H1 (cell line): Measurements from ENCODE around the gene TXNL4A. TPM values are rescaled to one million over a fixed set of nuclear protein-coding genes. Genes with fewer than 3 reads are reported as not detected.

ENCODE experiments used
- CTCF ChIA-PET: fragments of 300-600 bp; sonication (Branson Sonifier 250); formaldehyde crosslinking; loops from one replicate; lab custom pipeline; 2021; ENCODE audit not compliant: partially characterized antibody; lab: Charles Lee
- POLR2A ChIA-PET: fragments of 300-600 bp; sonication (Branson Sonifier 250); formaldehyde crosslinking; loops from one replicate; lab custom pipeline; 2021; ENCODE audit warnings: inconsistent platforms; ENCODE audit not compliant: partially characterized antibody; lab: Charles Lee
- DNase-seq, 2 experiments: peaks; one replicate each; pipeline versions ENCODE4 v3.0.0 to v3.0.0-alpha.2; 2010 to 2022; ENCODE audit warnings: low spot score in 2 of 2, low read depth in 1 of 2, mixed read lengths in 1 of 2
- FAIRE-seq: peaks from 2 replicates; lab custom pipeline; 2011; peaks lifted over from hg19 to GRCh38; lab: Jason Lieb, UNC
- H2AFZ ChIP-seq: 2 replicates; pipeline ENCODE4 v1.8.1; 2012; ENCODE audit warnings: low read length, inconsistent platforms
- H2AK5ac ChIP-seq: 2 replicates; pipeline ENCODE4 v1.6.1; 2013; ENCODE audit warnings: low read depth, low read length
- H2BK120ac ChIP-seq: replicated peaks from 2 replicates; pipeline ENCODE3; 2013; ENCODE audit warnings: low read depth, low read length, inconsistent platforms
- H2BK12ac ChIP-seq: 2 replicates; pipeline ENCODE4 v1.6.1; 2013; ENCODE audit warnings: low read depth, low read length
- H2BK15ac ChIP-seq: 2 replicates; pipeline ENCODE4 v1.6.1; 2013; ENCODE audit warnings: low read length
- H2BK20ac ChIP-seq: 2 replicates; pipeline ENCODE4 v1.6.1; 2013; ENCODE audit warnings: low read length
- H2BK5ac ChIP-seq: 2 replicates; pipeline ENCODE4 v1.6.1; 2013; ENCODE audit warnings: low read depth, low read length
- H3K14ac ChIP-seq: 2 replicates; pipeline ENCODE4 v1.6.1; 2013; ENCODE audit warnings: inconsistent platforms; ENCODE audit not compliant: insufficient read length
- H3K18ac ChIP-seq: 2 replicates; pipeline ENCODE4 v1.6.1; 2013; ENCODE audit warnings: low read length; ENCODE audit errors: extremely low read depth
- H3K23ac ChIP-seq: 2 replicates; pipeline ENCODE4 v1.6.1; 2013; ENCODE audit warnings: inconsistent platforms; ENCODE audit not compliant: insufficient read length
- H3K23me2 ChIP-seq: 2 replicates; pipeline ENCODE4 v1.6.1; 2013; ENCODE audit warnings: low read depth, low read length
- H3K27ac ChIP-seq: 2 replicates; pipeline ENCODE4 v1.6.1; 2011; ENCODE audit warnings: low read depth, low read length, inconsistent platforms
- H3K27me3 ChIP-seq, 4 experiments: replicated peaks in 1 of 4; 1 replicate in 1 of 4; 2 replicates in 3 of 4; pipeline versions ENCODE4 v1.6.1 to v1.8.1; 2011 to 2013; ENCODE audit warnings: low read length in 3 of 4, mild to moderate bottlenecking in 3 of 4, inconsistent platforms in 2 of 4, mixed read lengths in 2 of 4, moderate library complexity in 1 of 4; ENCODE audit not compliant: control insufficient read depth in 3 of 4, insufficient read depth in 3 of 4; ENCODE audit errors: extremely low read depth in 1 of 4
- H3K36me3 ChIP-seq, 4 experiments: 2 replicates each; pipeline versions ENCODE4 v1.6.1 to v1.8.1; 2011 to 2013; ENCODE audit warnings: mild to moderate bottlenecking in 4 of 4, low read length in 3 of 4, moderate library complexity in 2 of 4, control low read depth in 1 of 4, inconsistent platforms in 1 of 4; ENCODE audit not compliant: insufficient read depth in 4 of 4, control insufficient read depth in 2 of 4
- H3K4ac ChIP-seq: replicated peaks from 2 replicates; pipeline ENCODE3; 2013; ENCODE audit warnings: low read length, low read depth, mixed read lengths, inconsistent platforms; ENCODE audit not compliant: insufficient read length
- H3K4me1 ChIP-seq, 4 experiments: replicated peaks in 1 of 4; 1 replicate in 1 of 4; 2 replicates in 3 of 4; pipeline versions ENCODE4 v1.6.1 to v1.8.1; 2011 to 2013; ENCODE audit warnings: low read length in 3 of 4, inconsistent platforms in 2 of 4, mixed read lengths in 1 of 4; ENCODE audit not compliant: insufficient read depth in 4 of 4, control insufficient read depth in 3 of 4
- H3K4me2 ChIP-seq, 2 experiments: 2 replicates each; pipeline versions ENCODE4 v1.6.1 to v1.8.1; 2011 to 2013; ENCODE audit warnings: low read depth in 2 of 2, low read length in 2 of 2, control low read depth in 1 of 2, inconsistent platforms in 1 of 2, mild to moderate bottlenecking in 1 of 2; ENCODE audit not compliant: insufficient read depth in 1 of 2
- H3K4me3 ChIP-seq, 4 experiments: fragments of 200-600, 300-600 bp in 1 of 4; sonication (generic), shearing (Covaris generic), sonication (Bioruptor Twin) in 1 of 4; 2 replicates each; pipeline versions ENCODE4 v1.5.1 to v1.8.1; 2011 to 2016; ENCODE audit warnings: low read length in 4 of 4, low read depth in 3 of 4, control low read depth in 2 of 4, inconsistent platforms in 2 of 4, mild to moderate bottlenecking in 2 of 4, mixed read lengths in 1 of 4, moderate library complexity in 1 of 4; ENCODE audit not compliant: insufficient read depth in 2 of 4; ENCODE audit errors: extremely low read depth in 1 of 4
- H3K56ac ChIP-seq: replicated peaks from 2 replicates; pipeline ENCODE3; 2013; ENCODE audit warnings: low read depth, mild to moderate bottlenecking, mixed read lengths, low read length, inconsistent platforms; ENCODE audit not compliant: insufficient read length
- H3K79me1 ChIP-seq: 2 replicates; pipeline ENCODE4 v1.6.1; 2013; ENCODE audit warnings: low read depth, low read length, control low read depth
- H3K79me2 ChIP-seq, 2 experiments: 2 replicates each; pipeline versions ENCODE4 v1.6.1 to v1.8.1; 2012 to 2013; ENCODE audit warnings: low read length in 2 of 2, mild to moderate bottlenecking in 2 of 2, inconsistent platforms in 1 of 2; ENCODE audit not compliant: insufficient read depth in 2 of 2, control insufficient read depth in 1 of 2
- H3K9ac ChIP-seq, 4 experiments: replicated peaks in 1 of 4; 1 replicate in 1 of 4; 2 replicates in 3 of 4; pipeline versions ENCODE4 v1.6.1 to v1.8.1; 2011 to 2013; ENCODE audit warnings: low read depth in 3 of 4, low read length in 3 of 4, control low read depth in 2 of 4, mild to moderate bottlenecking in 2 of 4, moderate library complexity in 2 of 4, inconsistent platforms in 1 of 4; ENCODE audit errors: extremely low read depth in 1 of 4
- H3K9me3 ChIP-seq, 2 experiments: 2 replicates each; pipeline versions ENCODE4 v1.6.1 to v1.8.1; 2012 to 2013; ENCODE audit warnings: mild to moderate bottlenecking in 2 of 2, moderate library complexity in 2 of 2, control low read depth in 1 of 2, inconsistent platforms in 1 of 2, low read depth in 1 of 2, low read length in 1 of 2, mixed read lengths in 1 of 2; ENCODE audit not compliant: insufficient read depth in 2 of 2
- H4K20me1 ChIP-seq, 2 experiments: replicated peaks in 1 of 2; 2 replicates each; pipeline versions ENCODE3 to v1.8.1; 2011 to 2013; ENCODE audit warnings: inconsistent platforms in 2 of 2, low read length in 2 of 2, mild to moderate bottlenecking in 1 of 2; ENCODE audit not compliant: insufficient read depth in 2 of 2, control insufficient read depth in 1 of 2
- H4K5ac ChIP-seq: 2 replicates; pipeline ENCODE4 v1.6.1; 2013; ENCODE audit warnings: low read length, low read depth, mixed read lengths, inconsistent platforms; ENCODE audit not compliant: insufficient read length
- H4K8ac ChIP-seq: 2 replicates; pipeline ENCODE4 v1.8.0; 2013; ENCODE audit warnings: mild to moderate bottlenecking, moderate library complexity, low read length, inconsistent platforms; ENCODE audit not compliant: insufficient read depth; ENCODE audit errors: extremely low read depth
- H4K91ac ChIP-seq: replicated peaks from 2 replicates; pipeline ENCODE3; 2013; ENCODE audit warnings: low read length, mixed read lengths, inconsistent platforms; ENCODE audit not compliant: insufficient read length
- KDM1A ChIP-seq: fragments of 200-600, 300-600 bp; sonication (generic); IDR thresholded peaks from 2 replicates; pipeline ENCODE4 v1.7.1; 2016; ENCODE audit warnings: mild to moderate bottlenecking, low read length, borderline replicate concordance
- KDM4A ChIP-seq: IDR thresholded peaks from one replicate; pipeline ENCODE4 v1.7.1; 2012; ENCODE audit warnings: low read depth, mild to moderate bottlenecking, moderate library complexity, low read length, inconsistent platforms; ENCODE audit not compliant: severe bottlenecking
- SUZ12 ChIP-seq: fragments of 200-600 bp; sonication (generic); IDR thresholded peaks from 2 replicates; pipeline ENCODE4 v1.6.1; 2012; ENCODE audit warnings: mild to moderate bottlenecking, inconsistent platforms, low read length, moderate library complexity, mixed read lengths
- WGBS, 2 experiments: shearing (Covaris generic) in 1 of 2; methylation state at CpG; one replicate each; pipeline versions ENCODE4 v1.1.6 to v1.1.7; 2013 to 2015; ENCODE audit warnings: low lambda C conversion rate in 2 of 2, mixed read lengths in 2 of 2, inconsistent platforms in 1 of 2, low coverage in 1 of 2, missing lambda C conversion rate in 1 of 2; ENCODE audit not compliant: insufficient replicate concordance in 2 of 2, insufficient coverage in 1 of 2, insufficient read length in 1 of 2; ENCODE audit errors: extremely low coverage in 1 of 2, missing lambda C conversion rate in 1 of 2; 5-methylcytosine and 5-hydroxymethylcytosine counted together
- polyA plus RNA-seq, 7 experiments: library from polyadenylated mRNA; depleted of rRNA in 3 of 7; stranded (reverse) in 5 of 7; unstranded in 2 of 7; fragments of >200 nt in 5 of 7; fragments of 200-250 nt in 2 of 7; gene quantifications; 1 replicate in 5 of 7; 2 replicates in 1 of 7; 4 replicates in 1 of 7; pipeline versions ENCODE4 v1.2.1 to v1.2.3, GENCODE V29; 2011 to 2013; ENCODE audit warnings: missing spikeins in 2 of 7, mixed read lengths in 2 of 7
- total RNA-seq: library from RNA; stranded (reverse); fragmentation: NEBNext Ultra II Directional; extraction: Animal tissue kit (Norgen Biotek cat#: 25700); gene quantifications from 2 replicates; pipeline ENCODE4 v1.2.1, GENCODE V29; 2021

Gene TXNL4A
- total and polyA plus RNA-seq, 2 of the 8 experiments (the other 6 are each of a cell fraction or from before 2014, with no cell fraction given): 169 to 181 TPM

DNA sequence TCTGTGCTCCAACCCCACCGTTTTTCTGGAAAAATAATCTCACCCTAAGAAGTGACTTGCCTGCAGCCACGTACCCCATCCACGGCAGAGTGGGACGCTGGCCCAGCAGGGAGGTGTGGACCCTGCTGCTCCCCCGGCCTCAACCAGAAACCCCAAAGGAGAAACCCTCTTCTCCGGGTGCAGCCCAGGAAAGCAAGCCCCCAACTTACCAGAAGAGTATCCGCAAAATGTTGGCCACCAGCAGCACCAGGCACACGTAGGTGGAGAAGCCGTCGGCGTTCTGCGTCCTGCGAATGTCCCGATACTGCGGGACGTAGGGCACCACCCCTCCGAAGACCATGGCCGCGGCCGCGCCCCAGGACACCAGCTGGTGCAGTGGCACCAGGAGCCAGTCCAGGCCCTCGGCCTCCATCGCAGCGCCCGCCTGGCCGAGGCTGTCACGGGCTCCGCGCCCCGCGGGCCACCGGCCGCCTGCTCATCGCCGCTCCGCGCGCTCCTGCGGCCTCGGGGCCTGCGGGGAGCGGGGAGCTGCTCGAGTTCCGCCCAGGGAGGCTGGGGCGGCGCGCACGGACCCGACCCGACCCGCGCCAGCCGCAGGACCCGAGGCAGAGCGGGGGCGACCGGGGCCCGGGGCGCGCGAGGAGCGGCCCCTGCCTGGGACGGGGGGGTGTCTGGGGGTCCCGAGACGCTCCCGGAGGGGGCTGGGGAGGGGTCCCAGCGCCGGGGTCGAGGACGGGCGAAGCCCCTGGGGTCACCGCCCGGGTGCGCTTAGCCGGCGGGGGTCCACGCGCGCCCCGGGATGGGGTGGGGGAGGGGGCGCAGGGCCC lies 37.6 kb downstream of the TXNL4A start:
- Histone ChIP-seq H2BK120ac (no peak overlapping the region), H3K4me2 (peak overlapping the region; percentile 58 to 77), H2BK15ac (no peak overlapping the region), H3K9me3 (no peaks in the 10 kb centered on the region), H3K23me2 (peaks cover 14% of the 10 kb centered on the region; the same call in 1 of the 2 replicates), H3K9ac (peak overlapping the region in 1 of 4 experiments; percentile 36; a peak in 1 of 7 replicates), H2AK5ac (no peak overlapping the region), H3K79me1 (no peaks in the 10 kb centered on the region; the same call in 1 of the 2 replicates), H2AFZ (no peak overlapping the region), H3K23ac (no peak overlapping the region), H3K18ac (no peak overlapping the region), H3K79me2 (peaks cover 0 to 3% of the 10 kb centered on the region in 2 experiments; a peak in 1 of 4 replicates), H3K56ac (no peak overlapping the region), H2BK5ac (no peak overlapping the region), H3K4me3 (peak overlapping the region; percentile 57 to 84 (median 66)), H3K4ac (no peak overlapping the region), H2BK12ac (no peak overlapping the region), H4K8ac (no peak overlapping the region), H4K5ac (no peak overlapping the region), H3K36me3 (no peaks in the 10 kb centered on the region), H3K27me3 (peaks cover 10 to 44% (median 36%) of the 10 kb centered on the region in 4 experiments), H3K14ac (no peak overlapping the region), H4K91ac (no peak overlapping the region), H2BK20ac (no peak overlapping the region), H3K4me1 (peaks cover 2 to 9% (median 5%) of the 10 kb centered on the region in 4 experiments), H4K20me1 (peaks cover 0 to 10% of the 10 kb centered on the region in 2 experiments), H3K27ac (no peak overlapping the region)
- TF ChIP-seq SUZ12 (0 out of 2 replicates have a peak, but pooled peaks have one; percentile 25), KDM4A (peak; percentile 48), KDM1A (no peak)
- FAIRE-seq (no peak), DNase-seq (no peak)
- 12% methylated on average over 44 of the region's 81 CpGs; no CpG with 5 or more reads in 1 of the 2 experiments for WGBS, 2 experiments
- ChIA-PET CTCF (interaction anchor here (0.6 to 3.4 kb wide), 3 partner anchors 11 to 190 kb away, joined by 4 to 17 read pairs (median 4); no protein-coding TSS in a partner anchor), POLR2A (interaction anchor here (0.6 to 2.0 kb wide), 6 partner anchors 9 to 39 kb away, joined by 3 to 8 read pairs (median 3); no protein-coding TSS in a partner anchor)
